ENCODE results near the gene LGALS8. TPM values are rescaled to one million over a fixed set of nuclear protein-coding genes. Genes with fewer than 3 reads are reported as not detected.

Gene LGALS8
- total and polyA plus RNA-seq, 4 donors = 29.9 to 160 (median 53.1) TPM

DNA sequence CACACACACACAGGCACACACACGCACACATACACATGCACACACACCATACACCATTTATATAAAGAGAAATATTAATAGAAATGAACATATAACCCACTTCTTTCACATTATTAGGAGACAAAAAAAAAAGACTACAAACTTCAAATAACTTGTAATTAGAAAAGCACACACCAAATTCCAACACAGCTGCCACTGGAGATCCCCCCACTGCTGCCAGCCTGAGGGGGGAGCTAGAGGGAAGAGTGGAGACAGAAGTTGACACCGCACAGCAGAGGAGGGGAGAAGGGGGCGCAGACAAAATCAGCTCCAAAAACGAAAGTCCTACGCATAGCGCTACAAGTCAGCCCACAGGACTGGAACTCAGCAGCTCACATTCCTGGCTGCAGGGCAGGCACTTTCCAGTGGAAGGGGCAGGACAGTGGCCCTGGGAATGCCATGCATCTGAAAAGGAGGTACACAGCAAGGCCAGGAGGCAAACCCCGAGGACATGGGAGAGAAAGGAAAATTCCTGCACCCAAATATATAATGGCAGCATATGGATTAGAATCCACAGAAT, 36.5 kb downstream of the LGALS8 start:
- H3K4me3 ChIP-seq = no peak overlapping the region
- peaks cover 29 to 60% (median 45%) of the 10 kb centered on the region in 4 donors for H3K36me3 ChIP-seq (ENCODE audit: control insufficient read depth in 4 of 4, insufficient read depth in 4 of 4, low read length in 4 of 4)
- no peaks in the 10 kb centered on the region for H3K27me3 ChIP-seq (ENCODE audit: control insufficient read depth in 3 of 3, insufficient read depth in 3 of 3, low read length in 2 of 3)
- no peaks in the 10 kb centered on the region for H3K4me1 ChIP-seq (ENCODE audit: control insufficient read depth in 5 of 5, insufficient read depth in 5 of 5, low read length in 5 of 5)
- ATAC-seq (ENCODE audit: insufficient read depth, low FRiP score) (no peak), DNase-seq (no peak)
- H3K9ac ChIP-seq (ENCODE audit: insufficient read depth in 1 of 2, low read length in 2 of 2) = no peak overlapping the region
- H3K9me3 ChIP-seq (ENCODE audit: control insufficient read depth in 4 of 4, insufficient read depth in 3 of 4, low read length in 3 of 4) = no peaks in the 10 kb centered on the region
- no peak overlapping the region for H3K27ac ChIP-seq (ENCODE audit: low read depth in 1 of 2, low read length in 1 of 2)
- 95 to 96% methylated on average over 7 of the region's 7 CpGs for WGBS, 2 donors
- TF ChIP-seq, protein P1, sequence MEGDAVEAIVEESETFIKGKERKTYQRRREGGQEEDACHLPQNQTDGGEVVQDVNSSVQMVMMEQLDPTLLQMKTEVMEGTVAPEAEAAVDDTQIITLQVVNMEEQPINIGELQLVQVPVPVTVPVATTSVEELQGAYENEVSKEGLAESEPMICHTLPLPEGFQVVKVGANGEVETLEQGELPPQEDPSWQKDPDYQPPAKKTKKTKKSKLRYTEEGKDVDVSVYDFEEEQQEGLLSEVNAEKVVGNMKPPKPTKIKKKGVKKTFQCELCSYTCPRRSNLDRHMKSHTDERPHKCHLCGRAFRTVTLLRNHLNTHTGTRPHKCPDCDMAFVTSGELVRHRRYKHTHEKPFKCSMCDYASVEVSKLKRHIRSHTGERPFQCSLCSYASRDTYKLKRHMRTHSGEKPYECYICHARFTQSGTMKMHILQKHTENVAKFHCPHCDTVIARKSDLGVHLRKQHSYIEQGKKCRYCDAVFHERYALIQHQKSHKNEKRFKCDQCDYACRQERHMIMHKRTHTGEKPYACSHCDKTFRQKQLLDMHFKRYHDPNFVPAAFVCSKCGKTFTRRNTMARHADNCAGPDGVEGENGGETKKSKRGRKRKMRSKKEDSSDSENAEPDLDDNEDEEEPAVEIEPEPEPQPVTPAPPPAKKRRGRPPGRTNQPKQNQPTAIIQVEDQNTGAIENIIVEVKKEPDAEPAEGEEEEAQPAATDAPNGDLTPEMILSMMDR (IDR thresholded peaks at IDR 0.05; ENCODE audit: control extremely low read depth, extremely low read depth) = no peak

DNA sequence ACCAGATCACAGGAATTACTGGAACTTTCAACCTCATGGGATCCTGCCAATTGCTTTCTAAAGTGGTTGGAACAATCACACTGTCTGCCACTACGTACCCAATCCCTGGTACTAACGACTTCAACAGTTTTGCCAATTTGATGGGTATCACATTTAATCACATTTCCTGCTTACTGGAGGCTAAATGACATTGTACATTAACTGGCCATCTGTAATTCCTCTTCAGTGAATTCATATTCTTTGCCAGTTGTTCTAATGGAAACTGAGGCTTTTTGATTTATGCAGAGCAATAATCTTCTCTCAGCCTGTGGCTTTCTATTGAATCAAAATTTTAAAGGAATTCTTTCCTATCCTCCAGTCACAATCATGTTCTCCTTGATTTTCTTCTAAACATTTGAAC, 38.2 kb downstream of the LGALS8 start:
- Histone ChIP-seq H3K36me3 (ENCODE audit: control insufficient read depth in 4 of 4, insufficient read depth in 4 of 4, low read length in 4 of 4) (peaks cover 32 to 60% (median 42%) of the 10 kb centered on the region in 4 donors), H3K27ac (ENCODE audit: low read depth in 1 of 2, low read length in 1 of 2) (no peak overlapping the region), H3K9ac (ENCODE audit: insufficient read depth in 1 of 2, low read length in 2 of 2) (no peak overlapping the region), H3K4me1 (ENCODE audit: control insufficient read depth in 5 of 5, insufficient read depth in 5 of 5, low read length in 5 of 5) (no peaks in the 10 kb centered on the region), H3K27me3 (ENCODE audit: control insufficient read depth in 3 of 3, insufficient read depth in 3 of 3, low read length in 2 of 3) (no peaks in the 10 kb centered on the region), H3K4me3 (no peak overlapping the region), H3K9me3 (ENCODE audit: control insufficient read depth in 4 of 4, insufficient read depth in 3 of 4, low read length in 3 of 4) (no peaks in the 10 kb centered on the region)
- TF ChIP-seq, protein P1 (IDR thresholded peaks at IDR 0.05; ENCODE audit: control extremely low read depth, extremely low read depth) = no peak
- WGBS, 2 donors = 81 to 88% methylated on average over 2 of the region's 2 CpGs
- ATAC-seq (ENCODE audit: insufficient read depth, low FRiP score) (no peak), DNase-seq (no peak)

DNA sequence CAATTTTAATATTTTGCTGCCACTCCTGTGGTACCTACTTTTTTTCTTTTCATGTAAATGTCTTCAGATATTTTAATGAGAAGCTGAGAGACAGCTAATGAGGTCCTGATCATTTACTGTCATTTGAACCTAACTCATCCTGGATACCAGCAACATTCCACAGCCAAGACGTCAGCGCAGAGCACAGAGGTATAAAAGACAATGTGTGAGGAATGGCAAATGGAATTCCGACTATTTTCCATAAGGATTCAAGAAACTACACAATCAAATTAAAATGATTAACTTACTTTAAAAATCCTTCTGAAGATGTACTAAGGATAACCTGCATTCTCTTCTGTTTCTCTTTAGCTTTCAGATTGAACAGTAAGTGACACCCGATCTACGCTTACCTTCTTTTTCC, 41.7 kb downstream of the LGALS8 start:
- no peak for DNase-seq
- ATAC-seq (ENCODE audit: insufficient read depth, low FRiP score) = no peak
- Histone ChIP-seq H3K9ac (ENCODE audit: insufficient read depth in 1 of 2, low read length in 2 of 2) (no peak overlapping the region), H3K4me3 (no peak overlapping the region), H3K36me3 (ENCODE audit: control insufficient read depth in 4 of 4, insufficient read depth in 4 of 4, low read length in 4 of 4) (peaks cover 19 to 47% (median 36%) of the 10 kb centered on the region in 4 donors), H3K4me1 (ENCODE audit: control insufficient read depth in 5 of 5, insufficient read depth in 5 of 5, low read length in 5 of 5) (no peaks in the 10 kb centered on the region), H3K27me3 (ENCODE audit: control insufficient read depth in 3 of 3, insufficient read depth in 3 of 3, low read length in 2 of 3) (no peaks in the 10 kb centered on the region), H3K27ac (ENCODE audit: low read depth in 1 of 2, low read length in 1 of 2) (no peak overlapping the region), H3K9me3 (ENCODE audit: control insufficient read depth in 4 of 4, insufficient read depth in 3 of 4, low read length in 3 of 4) (no peaks in the 10 kb centered on the region)
- TF ChIP-seq, protein P1 (IDR thresholded peaks at IDR 0.05; ENCODE audit: control extremely low read depth, extremely low read depth) = no peak
- 96 to 98% methylated on average over 5 of the region's 5 CpGs for WGBS, 2 donors

Measured in lung (tissue), 12 donors.